ENCODE results near the gene FAM13C. TPM values are rescaled to one million over a fixed set of nuclear protein-coding genes. Genes with fewer than 3 reads are reported as not detected.
"Not testable (repeated sequence)": the region's sequence is repeated elsewhere in the genome, so short reads cannot be mapped to it uniquely, and the experiment has no call there.

FAM13C gene
- total and polyA plus RNA-seq, 2 of the 4 experiments (the other 2 are of a cell fraction), result 1.6 to 2.9 TPM

DNA sequence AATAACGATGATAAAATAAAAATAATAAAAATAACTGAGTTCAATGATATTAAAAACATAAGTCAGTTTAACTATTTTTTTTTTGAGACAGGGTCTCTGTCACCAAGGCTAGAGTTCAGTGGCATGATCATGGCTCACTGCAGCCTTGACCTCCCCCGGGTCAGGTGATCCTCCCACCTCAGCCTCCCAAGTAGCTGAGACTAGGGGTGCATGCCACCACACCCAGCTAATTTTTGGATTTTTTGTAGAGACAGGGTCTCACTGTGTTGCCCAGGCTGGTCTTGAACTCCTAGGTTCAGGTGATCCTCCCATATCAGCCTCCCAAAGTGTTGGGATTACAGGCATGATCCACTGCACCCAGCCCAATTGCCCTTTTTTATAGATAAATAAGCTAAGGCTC lies 138.8 kb downstream of the FAM13C start:
- H3K4ac ChIP-seq (ENCODE audit: low read depth, low read length); BruUV-seq (replicated peaks); H3K14ac ChIP-seq (replicated peaks; ENCODE audit: low read depth, low read length); intact Hi-C loops (cut with micrococcal nuclease); CTCF ChIA-PET; ATAC-seq (ENCODE audit: low read depth); H3K4me2 ChIP-seq (ENCODE audit: low read depth, low read length); H2BK120ac ChIP-seq (ENCODE audit: low read depth, low read length); H4K20me1 ChIP-seq (ENCODE audit: insufficient read depth, low read length); H3K9me1 ChIP-seq (ENCODE audit: insufficient read depth, low read length); H2AK9ac ChIP-seq (replicated peaks; ENCODE audit: low read depth, low read length, poor library complexity); H3K36me3 ChIP-seq (ENCODE audit: control insufficient read depth, insufficient read depth, low read length); H3K27ac ChIP-seq (ENCODE audit: insufficient read depth, low read length); H2BK20ac ChIP-seq (ENCODE audit: low read depth, low read length); dilution Hi-C loops (cut with HindIII; ENCODE audit: low sequenced_read_pairs, unreplicated experiment); H3K4me1 ChIP-seq (ENCODE audit: control insufficient read depth, insufficient read depth, low read length); H3K18ac ChIP-seq (ENCODE audit: low read depth, low read length); H4K5ac ChIP-seq (ENCODE audit: low read depth, low read length); H3K9me3 ChIP-seq (ENCODE audit: control insufficient read depth, insufficient read depth, low read length); H3K23ac ChIP-seq (ENCODE audit: low read depth, low read length); H3K9ac ChIP-seq (ENCODE audit: low read depth, low read length); H4K91ac ChIP-seq (ENCODE audit: insufficient read depth, low read depth, low read length); H2AFZ ChIP-seq (replicated peaks; ENCODE audit: low read length, poor library complexity); H4K8ac ChIP-seq (ENCODE audit: low read depth in 2 of 2, low read length in 2 of 2); H3K4me3 ChIP-seq (ENCODE audit: insufficient read depth, low read depth, low read length); H2BK15ac ChIP-seq (ENCODE audit: low read depth, low read length); POLR2A ChIA-PET (ENCODE audit: unreplicated experiment); H3K56ac ChIP-seq (ENCODE audit: extremely low read depth, insufficient read depth, low read length); H2AK5ac ChIP-seq (ENCODE audit: low read depth, low read length); DNase-seq; H3K27me3 ChIP-seq (ENCODE audit: control insufficient read depth, insufficient read depth, low read length); H3K79me1 ChIP-seq (ENCODE audit: low read depth in 1 of 2, low read length in 2 of 2); H2BK5ac ChIP-seq (ENCODE audit: low read depth, low read length, poor library complexity, severe bottlenecking): not testable (repeated sequence)
- no CpG with 5 or more reads among the region's 2 CpGs for WGBS, 2 experiments (ENCODE audit: extremely low coverage in 2 of 2, insufficient read length in 1 of 2)
- in situ Hi-C loops (cut with MboI; ENCODE audit: low sequenced_read_pairs), result loop anchor here (25.0 kb wide), 2 partner anchors 686 to 811 kb away; no protein-coding TSS in a partner anchor
